MCF 10A (cell line): ENCODE data around the gene SPACA7. TPM values are rescaled to one million over a fixed set of nuclear protein-coding genes. Genes with fewer than 3 reads are reported as not detected.

Experiments used
- BruUV-seq: library from RNA; stranded (reverse); fragments of 400-500 nt; replicated peaks from 2 replicates; lab custom pipeline; 2021; lab: Mats Ljungman, UMichigan
- CTCF ChIA-PET: fragments of 300-600 bp; sonication (Branson Sonifier 250); formaldehyde crosslinking; extraction: SDS; loops from one replicate; lab custom pipeline; 2021; ENCODE audit warnings: antibody characterized with exemption, inconsistent platforms; lab: Yijun Ruan, JAX
- POLR2A ChIA-PET: fragments of 300-600, 350-650 bp; sonication (Branson Sonifier 250); formaldehyde crosslinking; extraction: SDS; loops from one replicate; lab custom pipeline; 2020; ENCODE audit warnings: antibody characterized with exemption, inconsistent platforms; lab: Yijun Ruan, JAX
- DNase-seq: peaks from one replicate; pipeline ENCODE4 v3.0.0-alpha.2; 2018; ENCODE audit not compliant: unreplicated experiment
- H3K27ac Mint-ChIP-seq: one replicate; pipeline ENCODE4 v1.8.0; 2022; ENCODE audit warnings: mild to moderate bottlenecking, low read depth, mixed read lengths; ENCODE audit not compliant: unreplicated experiment
- H3K27me3 Mint-ChIP-seq: one replicate; pipeline ENCODE4 v1.8.0; 2022; ENCODE audit warnings: mixed read lengths; ENCODE audit not compliant: insufficient read depth, unreplicated experiment
- H3K36me3 Mint-ChIP-seq: one replicate; pipeline ENCODE4 v1.8.0; 2022; ENCODE audit warnings: mild to moderate bottlenecking, moderate library complexity, mixed read lengths; ENCODE audit not compliant: insufficient read depth, unreplicated experiment
- H3K4me1 Mint-ChIP-seq: one replicate; pipeline ENCODE4 v1.8.0; 2022; ENCODE audit warnings: mixed read lengths; ENCODE audit not compliant: insufficient read depth, unreplicated experiment
- H3K4me3 Mint-ChIP-seq: one replicate; pipeline ENCODE4 v1.8.0; 2022; ENCODE audit warnings: mild to moderate bottlenecking, moderate library complexity, mixed read lengths; ENCODE audit not compliant: unreplicated experiment
- H3K9me3 Mint-ChIP-seq: one replicate; pipeline ENCODE4 v1.8.0; 2022; ENCODE audit warnings: mixed read lengths; ENCODE audit not compliant: unreplicated experiment
- intact Hi-C: fragments of 100-400 bp; cut with micrococcal nuclease; formaldehyde crosslinking; loops from 2 replicates; pipeline ENCODE4 v1.14.1; 2022
- total RNA-seq: library from RNA; stranded (reverse); gene quantifications from 2 replicates; pipeline ENCODE4 v1.2.3, GENCODE V29; 2022
- TF ChIP-seq, protein P1 (sequence below): fragments of 200-600 bp; IDR thresholded peaks from one replicate; pipeline ENCODE4 v1.8.0; 2022; ENCODE audit warnings: antibody characterized with exemption, mild to moderate bottlenecking; ENCODE audit not compliant: unreplicated experiment

The SPACA7 gene
- total RNA-seq, 1 experiment from 2014 or later, result not detected

DNA sequence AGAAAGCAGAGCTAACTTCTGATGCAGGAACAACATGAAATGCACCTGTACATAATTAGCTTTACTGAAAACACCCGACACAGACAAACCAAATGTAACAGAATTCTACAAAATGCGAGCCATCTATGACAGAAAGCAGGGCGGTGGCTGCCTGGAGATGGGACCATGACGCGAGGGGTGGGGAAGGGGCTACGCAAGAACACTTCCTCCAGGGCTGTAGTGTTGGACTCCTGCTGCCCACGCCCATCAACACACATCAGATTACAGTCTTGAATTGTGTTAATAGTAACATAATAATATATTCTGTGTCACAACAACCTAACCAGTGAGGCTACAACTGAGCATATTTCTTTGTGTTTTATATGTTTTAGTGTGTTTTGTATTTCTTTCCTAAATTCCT lies 103.2 kb downstream of the SPACA7 start:
- no peaks in the 10 kb centered on the region for H3K4me1 Mint-ChIP-seq
- POLR2A ChIA-PET, result no interaction called here
- BruUV-seq, result no TSS peak
- peaks cover 7% of the 10 kb centered on the region for H3K9me3 Mint-ChIP-seq
- no peak overlapping the region for H3K4me3 Mint-ChIP-seq
- intact Hi-C loops, result no loop called here
- H3K27ac Mint-ChIP-seq, result no peak overlapping the region
- CTCF ChIA-PET, result no interaction called here
- TF ChIP-seq, protein P1, sequence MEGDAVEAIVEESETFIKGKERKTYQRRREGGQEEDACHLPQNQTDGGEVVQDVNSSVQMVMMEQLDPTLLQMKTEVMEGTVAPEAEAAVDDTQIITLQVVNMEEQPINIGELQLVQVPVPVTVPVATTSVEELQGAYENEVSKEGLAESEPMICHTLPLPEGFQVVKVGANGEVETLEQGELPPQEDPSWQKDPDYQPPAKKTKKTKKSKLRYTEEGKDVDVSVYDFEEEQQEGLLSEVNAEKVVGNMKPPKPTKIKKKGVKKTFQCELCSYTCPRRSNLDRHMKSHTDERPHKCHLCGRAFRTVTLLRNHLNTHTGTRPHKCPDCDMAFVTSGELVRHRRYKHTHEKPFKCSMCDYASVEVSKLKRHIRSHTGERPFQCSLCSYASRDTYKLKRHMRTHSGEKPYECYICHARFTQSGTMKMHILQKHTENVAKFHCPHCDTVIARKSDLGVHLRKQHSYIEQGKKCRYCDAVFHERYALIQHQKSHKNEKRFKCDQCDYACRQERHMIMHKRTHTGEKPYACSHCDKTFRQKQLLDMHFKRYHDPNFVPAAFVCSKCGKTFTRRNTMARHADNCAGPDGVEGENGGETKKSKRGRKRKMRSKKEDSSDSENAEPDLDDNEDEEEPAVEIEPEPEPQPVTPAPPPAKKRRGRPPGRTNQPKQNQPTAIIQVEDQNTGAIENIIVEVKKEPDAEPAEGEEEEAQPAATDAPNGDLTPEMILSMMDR, result no peak
- no peaks in the 10 kb centered on the region for H3K36me3 Mint-ChIP-seq
- H3K27me3 Mint-ChIP-seq, result no peaks in the 10 kb centered on the region
- DNase-seq, result no peak

DNA sequence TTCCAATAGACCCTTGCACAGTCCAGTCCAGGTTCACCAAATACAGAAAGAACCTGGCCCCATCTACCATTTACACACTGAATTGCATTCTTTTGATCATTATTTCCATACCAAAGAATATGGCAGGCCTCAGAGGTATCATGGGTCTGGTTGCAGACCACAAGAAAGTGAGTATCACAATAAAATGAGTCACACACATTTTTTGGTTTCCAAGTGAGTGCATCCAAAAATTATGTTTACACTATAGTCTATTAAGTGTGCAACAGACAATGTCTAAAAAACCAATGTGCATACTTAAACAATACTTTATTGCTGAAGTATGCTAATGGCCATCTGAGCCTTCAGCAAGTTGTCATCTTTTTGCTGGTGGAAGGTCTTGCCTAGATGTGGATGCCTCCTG lies 105.3 kb downstream of the SPACA7 start:
- TF ChIP-seq, protein P1, result no peak
- intact Hi-C loops, result no loop called here
- no TSS peak for BruUV-seq
- H3K9me3 Mint-ChIP-seq, result peaks cover 7% of the 10 kb centered on the region
- peaks cover 14% of the 10 kb centered on the region for H3K36me3 Mint-ChIP-seq
- CTCF ChIA-PET, result no interaction called here
- POLR2A ChIA-PET, result no interaction called here
- no peak overlapping the region for H3K27ac Mint-ChIP-seq
- H3K4me3 Mint-ChIP-seq, result no peak overlapping the region
- H3K27me3 Mint-ChIP-seq, result no peaks in the 10 kb centered on the region
- no peak for DNase-seq
- no peaks in the 10 kb centered on the region for H3K4me1 Mint-ChIP-seq

DNA sequence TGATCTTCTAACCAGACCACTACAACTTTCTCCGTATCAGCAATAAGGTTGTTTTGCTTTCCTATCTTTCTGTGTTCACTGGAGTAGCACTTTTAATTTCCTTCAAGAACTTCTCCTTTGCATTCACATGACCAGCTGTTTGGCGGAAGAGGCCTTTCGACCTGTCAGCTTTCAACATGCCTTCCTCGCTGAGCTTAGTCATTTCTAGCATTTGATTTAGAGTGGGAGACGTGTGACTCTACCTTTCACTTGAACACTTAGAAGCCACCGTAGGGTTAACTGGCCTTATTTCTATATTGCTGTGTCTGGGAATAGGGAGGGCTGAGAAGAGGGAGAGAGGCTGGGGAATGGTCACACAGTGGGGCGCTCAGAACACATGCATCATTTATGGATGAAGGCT lies 107.1 kb downstream of the SPACA7 start:
- H3K27ac Mint-ChIP-seq, result no peak overlapping the region
- CTCF ChIA-PET, result interaction anchor here (0.6 to 1.2 kb wide), 3 partner anchors 32 to 123 kb away, joined by 3 to 4 read pairs (median 4); no protein-coding TSS in a partner anchor
- no TSS peak for BruUV-seq
- no peaks in the 10 kb centered on the region for H3K4me1 Mint-ChIP-seq
- H3K36me3 Mint-ChIP-seq, result peaks cover 20% of the 10 kb centered on the region
- H3K4me3 Mint-ChIP-seq, result no peak overlapping the region
- TF ChIP-seq, protein P1, result no peak
- DNase-seq, result no peak
- POLR2A ChIA-PET, result no interaction called here
- intact Hi-C loops, result no loop called here
- H3K27me3 Mint-ChIP-seq, result no peaks in the 10 kb centered on the region
- H3K9me3 Mint-ChIP-seq, result peaks cover 7% of the 10 kb centered on the region

Other genes starting within 250 kb of the SPACA7 start
- 28.1 and 35.7 TPM in 2 replicates for gene TUBGCP3, start 211.8 kb downstream of the SPACA7 start, total RNA-seq